NCI-H2171 treated with DMSO at 0.1 percent for 48 hours (cell line): Measurements from ENCODE around the gene HSPA9.

Experiments
- DNase-seq: peaks from one replicate; lab custom pipeline; 2025; lab: John Stamatoyannopoulos, UW

Gene HSPA9

DNA sequence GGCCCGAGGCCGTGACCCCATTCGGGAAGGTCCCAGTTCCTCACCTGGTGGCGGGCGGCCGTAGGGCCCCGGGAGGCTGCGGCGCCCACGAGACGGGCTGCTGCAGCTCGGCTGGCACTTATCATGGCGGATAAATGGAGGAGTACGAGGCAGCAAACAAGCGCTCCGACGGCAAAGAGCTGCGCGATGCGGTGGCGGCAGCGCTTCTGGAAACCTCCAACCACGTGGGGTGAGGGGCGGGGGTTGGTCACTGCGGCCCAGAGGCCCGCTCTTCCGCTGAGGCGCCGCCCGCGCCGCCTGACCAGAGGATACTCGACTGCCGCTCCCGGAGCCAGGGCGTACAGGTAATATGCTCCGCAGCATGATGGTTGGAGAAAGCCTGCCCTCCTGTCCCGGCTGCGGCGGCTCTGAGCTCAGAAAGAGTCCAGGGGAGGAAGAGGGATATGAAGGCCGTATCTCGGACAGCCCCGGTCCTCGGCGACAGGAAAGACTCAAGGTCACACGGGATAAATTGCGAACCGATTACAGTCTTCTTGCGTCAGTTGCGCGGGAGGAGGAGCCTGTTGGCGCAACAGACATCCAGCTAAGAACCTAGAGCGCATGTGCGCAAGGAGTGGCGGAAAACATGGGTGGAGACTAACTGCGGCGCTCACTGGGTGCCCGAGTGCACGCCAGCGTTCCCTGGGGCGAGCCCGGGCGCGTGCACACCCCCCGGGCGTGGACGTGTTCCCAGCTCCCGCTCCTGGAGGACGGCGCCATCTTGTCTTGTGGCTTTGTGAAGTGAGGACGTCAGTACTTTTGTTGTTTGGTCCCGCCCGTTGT is at the start of gene HSPA9:
TSS of gene HSPA9 (minus strand) at position 208 of the 822 bp plus-strand sequence. CDS start at position 125, 83 bp downstream.
- peak; percentile 97 for DNase-seq

DNA sequence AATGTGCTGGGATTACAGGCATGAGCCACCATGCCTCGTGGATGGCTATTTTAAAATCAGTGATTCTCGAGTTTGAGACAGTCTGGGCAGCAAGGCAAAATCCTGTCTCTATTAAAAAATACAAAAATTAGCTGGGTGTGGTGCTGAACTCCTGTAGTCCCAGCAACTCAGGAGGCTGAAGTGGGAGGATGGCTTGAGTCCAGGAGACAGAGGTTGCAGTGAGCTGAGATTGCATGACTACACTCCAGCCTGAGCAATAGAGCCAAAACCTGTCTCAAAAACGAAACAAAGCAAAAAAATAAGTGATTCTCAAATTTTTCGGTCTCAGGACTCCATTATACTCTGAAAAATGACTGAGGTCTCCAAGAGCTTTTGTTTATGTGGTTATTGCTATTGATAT is 47.9 kb upstream of the HSPA9 start:
- DNase-seq: no peak

DNA sequence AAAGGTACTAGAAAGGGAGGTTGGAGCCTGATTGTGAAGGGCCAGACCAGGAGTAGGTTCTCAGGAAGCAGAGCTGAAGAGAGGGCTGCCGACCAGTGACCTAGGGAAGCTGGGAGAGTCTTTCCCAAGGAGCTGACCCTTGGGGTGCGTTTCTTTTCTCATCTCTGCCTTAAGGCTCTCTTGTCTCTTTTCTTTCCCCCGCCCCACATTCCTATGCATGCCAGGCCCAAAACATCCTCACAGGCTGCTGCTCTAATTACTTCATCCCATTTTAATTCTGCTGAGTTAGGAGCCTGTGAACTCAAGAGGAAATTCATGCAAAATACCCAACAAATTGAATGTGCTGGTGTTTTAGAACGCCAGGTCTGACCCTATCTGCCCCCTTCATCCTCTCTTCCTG is 46.9 kb upstream of the HSPA9 start:
- DNase-seq: no peak

DNA sequence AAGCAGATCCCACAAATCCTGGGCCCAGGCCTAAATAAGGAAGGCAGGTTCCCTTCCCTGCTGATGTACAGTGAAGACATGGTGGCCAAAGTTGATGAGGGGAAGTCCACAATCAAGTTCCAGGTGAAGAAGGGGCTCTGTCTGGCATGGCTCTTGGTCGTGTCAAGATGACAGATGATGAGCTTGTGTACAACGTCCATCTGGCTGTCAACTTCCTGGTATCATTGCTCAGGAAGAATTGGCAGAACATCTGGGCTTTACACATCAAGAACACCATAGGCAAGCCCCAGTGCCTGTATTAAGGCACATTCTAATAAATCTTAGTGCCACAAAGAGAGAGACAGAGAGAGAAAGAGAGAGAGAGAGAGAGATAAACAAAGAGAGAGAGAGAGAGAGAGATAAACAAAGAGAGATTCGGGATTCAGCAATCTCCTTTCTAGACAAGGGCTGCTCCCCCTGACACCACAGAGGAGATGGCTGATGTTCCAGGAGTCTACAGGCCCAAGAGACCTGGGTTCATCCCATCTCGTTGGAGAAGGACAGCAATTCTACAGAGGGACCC is 45.5 kb upstream of the HSPA9 start:
- DNase-seq: no peak

DNA sequence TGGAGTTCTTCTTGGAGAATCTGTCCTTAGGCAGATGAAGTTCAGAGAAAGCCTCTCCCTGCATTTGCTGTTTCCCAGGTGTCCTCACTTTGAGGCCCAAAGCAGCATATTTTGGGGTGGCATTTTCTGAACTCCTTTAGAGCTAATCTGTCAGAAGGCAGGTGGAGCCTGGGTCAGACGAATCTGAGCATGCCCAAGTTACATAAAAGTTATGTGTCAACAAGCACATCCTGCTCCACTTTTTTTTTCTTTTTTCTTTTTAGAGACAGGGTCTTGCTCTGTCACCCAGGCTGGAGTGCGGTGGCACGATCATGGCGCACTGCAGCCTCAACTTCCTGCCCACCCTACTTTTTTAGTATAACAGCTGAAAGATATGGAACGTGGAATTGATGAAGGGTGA is 41.3 kb upstream of the HSPA9 start:
- DNase-seq: no peak

DNA sequence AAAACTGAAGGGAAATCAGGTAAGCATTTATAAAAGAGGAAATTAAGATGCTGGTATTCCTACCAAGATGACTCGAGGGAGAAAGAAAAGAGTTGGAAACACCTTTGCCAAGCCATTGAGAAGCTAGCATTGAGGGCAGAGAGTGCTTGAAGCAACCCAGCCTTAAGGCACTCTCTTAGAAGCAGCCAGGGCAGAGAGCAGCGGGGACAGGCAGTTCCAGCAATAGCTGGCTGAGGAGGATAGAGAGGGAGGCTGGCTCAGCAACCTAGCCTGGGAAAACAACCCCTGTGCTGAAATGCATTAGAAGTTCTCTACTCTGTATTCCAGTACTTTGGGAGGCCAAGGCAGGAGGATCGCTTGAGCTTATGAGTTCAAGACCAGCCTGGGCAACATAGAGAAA is 40.3 kb upstream of the HSPA9 start:
- no peak for DNase-seq

DNA sequence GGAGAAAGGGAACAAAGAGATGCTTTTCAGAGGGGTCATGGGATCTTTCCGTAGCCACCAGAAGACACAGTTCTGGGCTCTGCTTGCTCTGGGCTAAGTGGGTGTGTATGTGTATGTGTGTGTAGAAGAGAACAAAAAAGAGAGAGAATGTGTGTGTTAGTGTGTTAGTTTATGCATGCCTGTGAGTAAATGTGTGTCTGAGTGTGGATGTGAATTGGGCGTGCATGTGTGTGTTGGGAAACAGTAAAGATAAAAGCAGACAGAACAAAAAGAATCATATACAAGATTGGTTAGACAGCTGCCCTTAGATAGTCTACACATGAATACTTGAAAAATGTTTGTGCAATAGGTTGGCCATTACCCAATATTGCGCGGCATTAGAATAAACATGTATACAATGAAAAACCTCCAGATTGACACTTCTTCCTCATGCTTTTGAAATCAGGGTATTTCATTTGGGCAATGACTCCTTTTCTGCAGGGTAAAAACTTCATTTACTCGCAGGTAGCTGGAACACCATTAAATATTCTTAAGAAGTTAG is 36.5 kb upstream of the HSPA9 start:
- DNase-seq: no peak

DNA sequence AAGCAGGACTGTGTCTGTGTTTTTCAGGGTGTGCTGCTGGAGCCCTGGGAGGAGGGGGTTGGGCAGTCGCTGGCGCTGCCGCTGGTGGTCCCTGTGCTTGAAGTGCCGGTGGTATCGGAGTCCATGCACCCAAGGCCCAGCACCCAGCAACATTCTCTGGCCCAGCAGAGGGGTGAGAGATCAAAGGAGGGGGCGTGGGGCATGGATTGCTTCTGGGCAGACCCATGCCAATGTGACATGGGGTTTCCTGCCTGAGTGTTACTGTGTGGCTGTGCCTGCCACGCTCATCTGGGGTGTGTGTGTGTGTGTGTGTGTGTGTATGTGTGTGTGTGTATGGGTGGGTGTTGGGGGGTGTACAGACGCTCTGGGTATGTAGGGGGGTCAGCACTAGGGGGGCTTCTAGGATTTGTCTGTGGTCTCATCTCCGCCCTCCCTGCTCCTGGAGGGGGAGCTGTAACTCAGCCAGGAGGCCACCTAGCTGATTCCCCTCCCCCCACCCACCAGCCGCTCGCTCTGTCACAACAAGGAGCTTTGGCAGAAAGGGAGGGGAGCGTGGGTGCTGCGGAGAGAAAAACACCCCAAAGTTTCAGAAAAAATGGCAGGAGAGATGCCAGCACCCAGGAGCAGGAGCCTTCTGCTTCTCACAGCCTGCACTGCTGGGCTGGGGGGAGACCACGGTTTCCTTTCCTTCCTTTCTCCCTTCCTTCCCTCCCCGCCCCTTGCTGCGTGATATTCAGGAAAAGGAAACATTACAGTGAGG is 35.9 kb upstream of the HSPA9 start:
- DNase-seq: no peak

DNA sequence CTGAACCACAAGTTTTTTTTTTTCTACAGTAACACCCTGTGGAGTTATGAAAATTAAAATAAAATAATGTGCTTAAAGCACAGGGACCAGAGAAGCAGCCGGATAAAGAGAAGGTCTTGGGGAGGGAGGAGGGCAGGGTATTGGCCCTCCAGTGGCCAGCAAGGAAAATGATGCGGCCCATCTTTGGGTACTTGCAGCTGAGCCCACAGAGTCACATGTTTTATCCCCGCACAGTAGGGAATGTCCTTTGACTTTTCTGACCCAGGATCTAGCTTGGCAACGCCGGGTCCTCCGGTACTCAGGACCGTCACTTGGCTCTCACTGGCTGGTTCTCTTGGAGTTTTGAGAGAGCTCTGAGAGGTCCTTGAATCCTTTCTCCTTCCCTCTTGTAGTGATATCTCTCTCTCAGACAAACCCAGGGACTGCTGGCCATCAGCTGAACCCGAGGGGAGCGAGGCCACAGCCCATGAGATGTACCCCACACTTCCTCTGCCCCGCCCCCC is 35.3 kb upstream of the HSPA9 start:
- DNase-seq: no peak

DNA sequence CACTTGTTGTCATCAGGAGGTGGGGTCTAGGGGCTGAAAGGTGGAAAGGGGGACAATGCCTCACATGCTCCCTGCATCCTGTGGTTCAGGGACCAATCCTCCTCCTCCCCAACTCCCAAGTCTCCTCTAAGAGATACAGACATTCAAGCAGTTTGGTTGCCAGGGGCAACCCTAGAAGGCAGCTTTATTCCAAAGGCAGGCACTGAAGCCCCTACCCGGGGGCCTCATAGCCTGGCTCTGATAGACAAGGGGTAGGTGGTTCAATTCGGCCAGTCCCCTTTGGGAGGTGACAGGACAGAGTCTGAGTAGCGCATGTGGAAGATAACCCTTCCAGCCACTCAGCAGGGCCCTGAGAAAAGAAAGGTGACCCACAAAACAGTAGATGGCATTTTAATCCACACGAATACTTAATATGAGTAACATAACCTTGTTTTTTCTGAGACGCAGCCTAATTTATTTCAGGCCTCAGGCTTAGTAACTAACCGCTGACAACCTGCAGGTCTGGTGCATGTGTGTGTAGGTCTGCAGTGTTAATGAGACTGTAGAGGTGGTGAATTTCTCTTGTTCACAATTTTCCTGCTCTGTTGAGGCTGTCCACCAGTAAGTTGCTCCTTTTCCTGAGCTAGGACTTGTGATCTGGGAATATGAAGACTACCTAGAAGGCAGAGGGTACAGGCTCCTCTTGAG is 31.3 kb upstream of the HSPA9 start:
- no peak for DNase-seq

DNA sequence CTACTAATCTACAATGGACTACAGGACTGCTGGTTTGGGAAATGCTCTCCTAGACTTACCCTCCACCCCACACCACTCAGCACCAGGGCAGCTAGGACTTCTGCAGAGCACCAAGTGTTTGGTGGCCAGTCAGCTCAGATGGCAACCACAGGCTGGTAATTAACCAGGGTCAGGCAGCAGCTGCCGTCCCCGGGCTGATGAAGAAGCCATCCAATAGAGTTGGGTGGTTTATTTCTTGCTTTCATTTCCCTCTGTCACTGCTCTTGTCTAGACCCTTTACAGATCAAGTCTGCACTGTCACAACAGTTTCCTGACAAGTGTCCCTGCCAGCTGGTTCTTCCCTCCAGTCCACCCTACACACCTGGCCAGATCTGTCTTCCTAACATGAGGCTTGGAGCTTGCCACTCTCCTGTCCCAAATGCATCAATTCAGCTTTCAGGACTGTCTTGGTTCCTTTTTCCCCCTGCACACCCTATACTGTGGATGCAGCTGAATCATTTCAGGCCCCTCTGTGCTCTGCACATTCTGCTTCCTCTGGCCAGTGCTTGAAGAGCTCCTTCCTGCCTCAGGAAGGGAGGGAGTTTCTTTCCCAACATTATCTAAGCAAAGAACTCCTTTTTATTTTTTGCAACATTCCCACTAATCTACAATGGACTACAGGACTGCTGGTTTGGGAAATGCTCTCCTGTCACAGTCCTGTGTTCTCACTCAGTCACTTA is 30.2 kb upstream of the HSPA9 start:
- DNase-seq: no peak

DNA sequence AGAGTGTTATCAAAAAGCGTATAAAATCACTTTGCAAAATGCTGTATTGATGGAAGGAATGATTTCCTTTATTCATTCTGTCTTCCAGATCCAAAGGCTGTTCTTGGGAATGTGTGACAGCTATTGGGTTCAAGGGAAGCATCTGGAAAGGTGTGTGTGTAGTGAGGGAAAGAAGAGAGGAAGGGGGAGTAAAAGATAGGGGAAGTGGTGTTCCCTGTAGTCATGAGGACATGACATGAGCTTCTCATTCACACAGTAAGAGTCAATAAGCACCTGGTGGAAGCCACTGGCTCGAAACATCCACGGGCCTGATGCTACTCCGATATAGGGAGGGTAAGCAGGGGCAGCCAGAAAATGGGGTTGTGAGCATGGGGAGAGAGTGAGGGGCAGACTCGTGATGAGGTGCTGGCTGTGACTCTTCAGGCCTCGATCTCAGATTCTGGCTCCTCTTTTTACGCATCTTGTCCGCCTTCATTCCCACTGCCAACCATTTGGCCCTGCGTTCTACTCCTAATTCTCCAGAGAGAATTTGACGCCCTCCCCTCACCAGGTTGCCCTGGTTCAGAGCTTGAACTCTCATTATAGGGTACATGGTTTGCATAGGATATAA is 29.1 kb upstream of the HSPA9 start:
- DNase-seq: no peak

DNA sequence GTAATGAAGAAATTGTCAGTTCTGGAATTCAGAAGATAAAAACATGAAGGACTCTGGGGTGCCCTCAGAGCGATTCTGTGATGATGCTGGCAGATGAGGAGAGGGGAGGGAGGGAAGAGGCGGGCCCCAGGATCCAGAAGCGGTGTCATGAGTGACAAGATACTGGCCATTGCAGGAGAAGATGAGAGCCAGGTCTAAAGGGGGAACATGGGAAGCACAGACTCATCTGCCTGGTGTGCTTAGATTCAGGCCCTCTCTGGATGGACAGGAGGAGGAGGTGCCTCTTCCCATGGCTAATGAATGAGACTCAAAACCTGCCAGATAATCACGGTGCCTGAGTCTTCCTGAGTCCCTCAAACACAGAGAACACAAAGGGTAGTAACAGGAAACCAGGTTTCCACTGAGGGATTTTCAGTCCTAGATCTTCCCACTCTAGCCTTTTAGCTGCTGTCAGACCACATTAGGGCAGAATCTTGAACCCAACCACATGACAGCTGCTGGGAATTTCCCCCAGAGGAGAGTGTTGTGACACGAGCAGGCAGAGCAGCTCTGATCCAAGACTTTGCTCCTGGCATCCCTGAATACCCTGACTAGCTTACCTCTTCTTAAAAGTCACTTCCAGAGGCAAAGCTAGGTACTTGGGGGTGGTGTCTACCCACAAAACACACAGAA is 28.2 kb upstream of the HSPA9 start:
- no peak for DNase-seq

DNA sequence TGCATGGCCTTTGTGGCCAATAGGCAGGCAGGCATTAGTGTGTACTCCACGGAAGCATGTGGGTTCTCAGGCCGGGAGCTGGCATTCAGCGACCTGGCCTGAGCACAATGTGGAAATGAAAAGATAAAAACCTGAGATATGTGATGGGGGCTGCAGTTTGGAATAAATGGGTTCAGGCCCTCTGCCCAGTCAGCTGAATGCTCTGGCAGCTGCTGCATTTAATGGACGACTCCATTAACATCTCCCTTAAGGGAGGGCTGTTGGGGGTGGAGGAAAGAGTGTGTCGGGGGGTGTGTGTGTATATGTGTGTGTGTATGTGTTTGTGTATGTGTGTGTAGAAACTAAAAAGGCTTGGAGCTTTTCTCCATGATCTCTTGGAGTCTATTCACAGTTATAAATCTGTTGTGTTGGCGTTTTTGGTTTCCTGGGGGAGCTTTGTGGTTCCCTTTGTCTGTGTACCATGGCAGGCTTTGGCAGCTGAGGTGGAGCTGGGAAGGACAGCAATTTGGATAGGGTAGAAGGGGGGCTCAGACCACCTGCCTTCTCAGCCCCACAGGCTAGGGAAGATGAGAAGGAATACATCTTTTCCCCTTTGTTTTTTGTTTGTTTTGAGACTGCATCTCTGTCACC is 27.3 kb upstream of the HSPA9 start:
- DNase-seq: no peak

DNA sequence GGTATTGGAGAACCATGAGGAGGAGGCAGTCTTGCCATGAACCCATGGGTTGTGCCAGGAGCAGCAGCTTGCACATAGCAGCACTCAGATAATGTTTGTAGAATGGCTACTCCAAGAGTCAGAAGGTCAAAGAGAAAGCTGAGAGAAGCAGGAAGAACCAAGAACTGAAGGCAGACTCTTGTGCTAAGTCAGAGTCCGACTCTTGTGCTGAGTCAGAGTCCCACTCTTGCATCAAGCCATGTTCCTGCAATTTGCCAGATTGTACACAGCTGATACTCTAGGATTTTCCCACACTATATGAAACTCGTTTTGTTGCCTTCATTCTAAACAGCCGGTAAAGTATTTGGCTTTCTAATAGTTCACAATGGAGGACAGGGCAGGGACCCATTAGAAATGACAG is 26.2 kb upstream of the HSPA9 start:
- DNase-seq: no peak

DNA sequence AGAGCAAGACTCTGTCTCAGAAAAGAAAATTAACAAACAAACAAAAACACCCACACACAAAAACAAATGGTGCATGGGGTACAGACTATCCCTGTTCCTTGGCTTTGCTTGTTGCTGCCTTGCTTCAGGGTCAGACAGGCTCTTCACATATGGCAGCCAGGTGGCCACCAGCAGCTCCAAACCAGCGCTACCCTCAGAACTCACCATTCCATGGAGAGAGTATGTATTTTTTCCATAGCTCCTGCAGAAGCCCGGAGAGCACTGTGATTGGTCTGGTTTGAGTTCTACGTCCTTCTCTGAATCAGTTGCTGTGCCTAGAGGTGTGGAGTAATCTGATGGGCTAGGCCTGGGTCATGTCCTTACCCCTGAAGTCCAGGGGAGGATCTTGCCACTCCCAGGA is 25.2 kb upstream of the HSPA9 start:
- DNase-seq: no peak

DNA sequence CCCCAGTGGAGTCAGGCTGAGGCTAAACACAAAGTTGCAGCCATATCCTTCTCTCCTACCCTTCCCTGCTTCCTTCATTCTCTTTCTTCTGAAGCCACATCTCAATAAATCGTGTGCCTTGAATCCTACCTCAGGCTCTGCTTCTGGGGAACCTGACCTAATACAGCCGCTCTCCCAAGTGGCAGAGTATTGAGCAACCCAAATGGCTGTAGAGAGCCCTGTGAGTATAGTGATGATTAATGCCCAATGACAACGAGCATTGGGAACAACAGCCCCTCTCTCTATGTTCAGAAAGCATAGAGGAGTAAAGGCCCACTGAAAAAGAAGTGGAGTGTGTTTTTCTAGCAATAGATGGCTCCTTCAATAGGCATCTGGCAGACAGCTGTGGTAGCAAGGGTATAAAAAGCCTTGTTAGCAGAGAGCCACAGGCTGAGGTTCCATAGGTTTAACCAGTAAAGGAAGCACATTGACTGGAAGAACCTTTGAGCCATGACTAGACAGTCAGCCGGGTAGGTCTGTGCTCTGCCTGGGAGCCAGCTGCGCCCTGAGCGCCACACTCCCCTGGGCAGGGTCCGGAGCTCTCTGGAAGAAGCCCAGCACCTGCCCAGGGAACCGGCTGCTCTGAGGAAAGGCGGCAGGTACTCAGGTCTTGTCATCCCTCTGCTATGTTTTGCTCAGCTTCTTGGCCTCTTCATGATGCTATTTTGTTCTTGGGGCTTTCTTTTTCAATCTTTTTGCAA is 22.6 kb upstream of the HSPA9 start:
- no peak for DNase-seq

DNA sequence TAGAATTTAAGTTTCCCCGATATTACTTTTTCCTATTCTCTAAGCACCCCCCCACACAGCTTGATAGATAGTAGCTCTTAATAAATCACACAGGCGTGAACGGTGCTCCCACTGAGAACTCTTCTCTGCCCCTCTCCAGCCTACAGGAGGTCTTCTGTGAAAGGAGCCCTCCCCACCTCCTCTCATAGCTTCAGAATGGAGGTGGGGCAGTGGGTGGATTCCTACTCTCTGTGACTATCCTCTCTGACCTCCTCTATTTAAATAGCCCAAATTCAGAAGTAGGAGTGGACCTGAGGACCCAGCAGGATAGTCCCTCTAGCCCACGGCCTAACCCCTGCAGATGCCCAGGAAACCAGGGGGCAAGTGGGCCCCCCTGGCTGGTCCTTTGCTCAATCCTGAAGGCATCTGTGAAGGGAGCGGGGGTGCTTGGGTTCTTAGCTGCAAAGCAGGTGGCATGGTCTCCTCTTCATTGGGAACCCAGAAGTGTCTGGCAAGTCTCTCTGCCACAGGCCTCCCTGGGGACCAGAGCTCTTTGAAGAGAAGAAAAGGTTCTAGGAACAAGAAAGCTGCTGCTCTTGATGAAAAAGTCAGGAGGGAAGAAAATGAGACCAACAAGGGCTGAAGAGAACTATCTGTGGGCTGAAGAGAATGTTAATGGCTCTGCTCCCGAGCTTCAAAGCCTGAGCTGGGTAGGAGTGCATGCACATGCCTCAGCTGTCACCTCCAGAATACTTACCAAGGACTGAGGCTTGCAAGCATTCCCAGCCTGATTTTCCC is 21.1 kb upstream of the HSPA9 start:
- peak; percentile 16 for DNase-seq
